H9 (cell line): ENCODE results near the gene PIGM. TPM values are rescaled to one million over a fixed set of nuclear protein-coding genes. Genes with fewer than 3 reads are reported as not detected.
"Not testable (repeated sequence)": the region's sequence is repeated elsewhere in the genome, so short reads cannot be mapped to it uniquely, and the experiment has no call there.

ENCODE experiments used
- DNase-seq: peaks from one replicate; pipeline ENCODE4 v3.0.0-alpha.2; 2017
- H2AFZ ChIP-seq: one replicate; pipeline ENCODE4 v1.6.1; 2013; ENCODE audit warnings: mild to moderate bottlenecking, low read length, control low read depth, moderate library complexity
- H2AK5ac ChIP-seq: 2 replicates; pipeline ENCODE4 v1.6.1; 2013; ENCODE audit warnings: low read length, control low read depth, mixed read lengths; ENCODE audit not compliant: insufficient read length
- H2BK120ac ChIP-seq: one replicate; pipeline ENCODE4 v1.6.1; 2013; ENCODE audit warnings: low read depth, mild to moderate bottlenecking, low read length, control low read depth, inconsistent platforms; ENCODE audit not compliant: poor library complexity, severe bottlenecking
- H2BK12ac ChIP-seq: 2 replicates; pipeline ENCODE4 v1.6.1; 2013; ENCODE audit warnings: low read length, control low read depth, mixed read lengths, low read depth; ENCODE audit not compliant: insufficient read length
- H2BK15ac ChIP-seq: 2 replicates; pipeline ENCODE4 v1.6.1; 2013; ENCODE audit warnings: low read depth, low read length, control low read depth
- H2BK20ac ChIP-seq: one replicate; pipeline ENCODE4 v1.6.1; 2013; ENCODE audit warnings: low read depth, mild to moderate bottlenecking, low read length, control low read depth, inconsistent platforms; ENCODE audit not compliant: poor library complexity, severe bottlenecking
- H2BK5ac ChIP-seq: 2 replicates; pipeline ENCODE4 v1.6.1; 2013; ENCODE audit warnings: low read length, control low read depth, mixed read lengths; ENCODE audit not compliant: insufficient read length
- H3K14ac ChIP-seq: 2 replicates; pipeline ENCODE4 v1.6.1; 2013; ENCODE audit warnings: low read length, control low read depth; ENCODE audit not compliant: insufficient read depth
- H3K18ac ChIP-seq: 2 replicates; pipeline ENCODE4 v1.6.1; 2013; ENCODE audit warnings: low read depth, mild to moderate bottlenecking, mixed read lengths, low read length, control low read depth; ENCODE audit not compliant: insufficient read length
- H3K23ac ChIP-seq: 2 replicates; pipeline ENCODE4 v1.6.1; 2013; ENCODE audit warnings: low read length, control low read depth, mixed read lengths, low read depth; ENCODE audit not compliant: insufficient read length
- H3K23me2 ChIP-seq: 2 replicates; pipeline ENCODE4 v1.6.1; 2013; ENCODE audit warnings: low read depth, mild to moderate bottlenecking, mixed read lengths, low read length, control low read depth; ENCODE audit not compliant: insufficient read length, poor library complexity, severe bottlenecking
- H3K27ac ChIP-seq: 2 replicates; pipeline ENCODE4 v1.5.1; 2013; ENCODE audit warnings: low read length, control low read depth, mixed read lengths, low read depth; ENCODE audit not compliant: insufficient read length
- H3K27me3 ChIP-seq: 2 replicates; pipeline ENCODE4 v1.6.1; 2013; ENCODE audit warnings: low read length, control low read depth, inconsistent platforms; ENCODE audit not compliant: insufficient read depth
- H3K4ac ChIP-seq: 2 replicates; pipeline ENCODE4 v1.6.1; 2013; ENCODE audit warnings: low read depth, mild to moderate bottlenecking, control low read depth, inconsistent platforms, low read length, moderate library complexity
- H3K4me1 ChIP-seq: 2 replicates; pipeline ENCODE4 v1.6.1; 2013; ENCODE audit warnings: low read length, control low read depth, inconsistent platforms; ENCODE audit not compliant: insufficient read depth
- H3K4me2 ChIP-seq: 2 replicates; pipeline ENCODE4 v1.6.1; 2013; ENCODE audit warnings: low read length, control low read depth, mixed read lengths; ENCODE audit not compliant: insufficient read length, insufficient read depth
- H3K56ac ChIP-seq: 2 replicates; pipeline ENCODE4 v1.6.1; 2013; ENCODE audit warnings: low read depth, mild to moderate bottlenecking, mixed read lengths, low read length, control low read depth; ENCODE audit not compliant: insufficient read length
- H3K79me1 ChIP-seq: 2 replicates; pipeline ENCODE4 v1.6.1; 2013; ENCODE audit warnings: low read depth, mild to moderate bottlenecking, moderate library complexity, low read length, control low read depth, inconsistent platforms; ENCODE audit not compliant: insufficient read depth, poor library complexity, severe bottlenecking
- H3K79me2 ChIP-seq: 2 replicates; pipeline ENCODE4 v1.6.1; 2013; ENCODE audit warnings: low read length, control low read depth, inconsistent platforms; ENCODE audit not compliant: insufficient read depth
- H3K9ac ChIP-seq: 2 replicates; pipeline ENCODE4 v1.6.1; 2013; ENCODE audit warnings: low read length, control low read depth, mixed read lengths; ENCODE audit not compliant: insufficient read length; ENCODE audit errors: extremely low read depth
- H3K9me3 ChIP-seq: one replicate; pipeline ENCODE4 v1.6.1; 2013; ENCODE audit warnings: low read depth, low read length, inconsistent platforms; ENCODE audit not compliant: control insufficient read depth
- H3T11ph ChIP-seq: one replicate; pipeline ENCODE4 v1.6.1; 2013; ENCODE audit warnings: mild to moderate bottlenecking, low read length, control low read depth, inconsistent platforms
- H4K20me1 ChIP-seq: one replicate; pipeline ENCODE4 v1.6.1; 2013; ENCODE audit not compliant: control insufficient read depth, insufficient read length, insufficient read depth
- H4K5ac ChIP-seq: 2 replicates; pipeline ENCODE4 v1.6.1; 2013; ENCODE audit warnings: low read depth, mild to moderate bottlenecking, mixed read lengths, low read length, control low read depth; ENCODE audit not compliant: insufficient read length
- H4K8ac ChIP-seq: replicated peaks from 2 replicates; pipeline ENCODE4 v1.6.1; 2013; ENCODE audit warnings: low read length, control low read depth, mixed read lengths, low read depth; ENCODE audit not compliant: insufficient read length
- H4K91ac ChIP-seq: 2 replicates; pipeline ENCODE4 v1.6.1; 2013; ENCODE audit warnings: low read depth, mild to moderate bottlenecking, moderate library complexity, mixed read lengths, low read length, control low read depth; ENCODE audit not compliant: insufficient read length
- H3K27ac Mint-ChIP-seq, 3 experiments: 2 replicates in 2 of 3; 3 replicates in 1 of 3; pipeline ENCODE4 v1.8.0; 2020 to 2021; ENCODE audit warnings: mixed read lengths in 3 of 3, mild to moderate bottlenecking in 1 of 3, moderate library complexity in 1 of 3
- H3K27me3 Mint-ChIP-seq: 2 replicates; pipeline ENCODE4 v1.8.0; 2021; ENCODE audit warnings: low read depth, mild to moderate bottlenecking, moderate library complexity, mixed read lengths
- H3K36me3 Mint-ChIP-seq, 3 experiments: 2 replicates in 2 of 3; 3 replicates in 1 of 3; pipeline ENCODE4 v1.8.0; 2020 to 2021; ENCODE audit warnings: low read depth in 3 of 3, mixed read lengths in 3 of 3; ENCODE audit not compliant: insufficient read depth in 1 of 3
- H3K4me1 Mint-ChIP-seq, 2 experiments: 2 replicates each; pipeline ENCODE4 v1.8.0; 2020; ENCODE audit warnings: mixed read lengths in 2 of 2
- H3K4me3 Mint-ChIP-seq, 2 experiments: 2 replicates in 1 of 2; 3 replicates in 1 of 2; pipeline ENCODE4 v1.8.0; 2020 to 2021; ENCODE audit warnings: mild to moderate bottlenecking in 2 of 2, mixed read lengths in 2 of 2, moderate library complexity in 1 of 2
- H3K9me3 Mint-ChIP-seq, 2 experiments: 2 replicates in 1 of 2; 3 replicates in 1 of 2; pipeline ENCODE4 v1.8.0; 2020; ENCODE audit warnings: mild to moderate bottlenecking in 2 of 2, mixed read lengths in 2 of 2, moderate library complexity in 1 of 2
- WGBS: extraction: QIAGEN DNeasy Blood & Tissue Kit; methylation state at CpG from one replicate; pipeline ENCODE4 v1.1.7; 2013; ENCODE audit warnings: missing lambda C conversion rate, low lambda C conversion rate, mixed read lengths; ENCODE audit not compliant: insufficient read length; ENCODE audit errors: extremely low coverage; 5-methylcytosine and 5-hydroxymethylcytosine counted together
- total RNA-seq: library from RNA; stranded (reverse); gene quantifications from 2 replicates; pipeline ENCODE4 v1.2.1, GENCODE V29; 2021
- TF ChIP-seq, protein P1 (sequence below): fragments of 200-600 bp; sonication (generic); conservative IDR thresholded peaks from 3 replicates; pipeline ENCODE4 v1.8.0; 2021; ENCODE audit warnings: antibody characterized with exemption, mild to moderate bottlenecking

The PIGM gene
- total RNA-seq, 1 experiment from 2014 or later, result 5.9 TPM

DNA sequence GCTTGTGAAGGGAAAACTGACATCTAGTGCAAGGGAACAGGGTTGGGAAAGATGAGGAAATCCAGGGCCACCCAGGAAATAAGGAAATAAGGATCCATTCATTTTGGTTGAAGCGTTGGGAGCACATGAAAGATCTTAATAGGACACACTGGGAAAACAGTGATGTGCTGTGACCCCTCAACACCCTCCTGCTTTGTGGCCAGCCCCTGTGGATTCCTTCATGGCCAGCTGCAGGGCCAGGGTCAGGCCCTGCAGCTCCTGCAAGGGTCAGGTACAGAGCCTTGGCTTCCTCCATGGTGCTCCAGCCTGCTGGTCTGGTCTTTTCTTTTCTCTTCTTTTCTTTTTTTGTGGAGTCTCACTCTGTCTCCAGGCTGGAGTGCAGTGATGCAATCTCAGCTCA lies 18.8 kb upstream of the PIGM start:
- Histone ChIP-seq H3K56ac (no peak overlapping the region), H2BK120ac (no peak overlapping the region), H3K4me2 (no peak overlapping the region), H3K27ac (no peak overlapping the region), H2BK5ac (no peak overlapping the region), H3K79me1 (no peaks in the 10 kb centered on the region), H2BK20ac (no peak overlapping the region), H3K23me2 (no peaks in the 10 kb centered on the region), H4K91ac (no peak overlapping the region), H4K20me1 (no peaks in the 10 kb centered on the region), H3K4ac (no peak overlapping the region), H3T11ph (no peak overlapping the region), H3K79me2 (no peaks in the 10 kb centered on the region), H3K18ac (no peak overlapping the region), H3K9ac (no peak overlapping the region), H2BK12ac (no peak overlapping the region), H4K5ac (no peak overlapping the region), H2AK5ac (no peak overlapping the region), H3K27me3 (no peaks in the 10 kb centered on the region), H3K4me1 (peaks cover 6% of the 10 kb centered on the region; the same call in 1 of the 2 replicates), H3K9me3 (no peaks in the 10 kb centered on the region), H2BK15ac (no peak overlapping the region), H3K14ac (no peak overlapping the region), H3K23ac (no peak overlapping the region), H4K8ac (no peak overlapping the region), H2AFZ (no peak overlapping the region)
- no peak overlapping the region for H3K4me3 Mint-ChIP-seq
- H3K4me1 Mint-ChIP-seq, result peaks cover 28 to 39% of the 10 kb centered on the region in 2 experiments
- TF ChIP-seq, protein P1, sequence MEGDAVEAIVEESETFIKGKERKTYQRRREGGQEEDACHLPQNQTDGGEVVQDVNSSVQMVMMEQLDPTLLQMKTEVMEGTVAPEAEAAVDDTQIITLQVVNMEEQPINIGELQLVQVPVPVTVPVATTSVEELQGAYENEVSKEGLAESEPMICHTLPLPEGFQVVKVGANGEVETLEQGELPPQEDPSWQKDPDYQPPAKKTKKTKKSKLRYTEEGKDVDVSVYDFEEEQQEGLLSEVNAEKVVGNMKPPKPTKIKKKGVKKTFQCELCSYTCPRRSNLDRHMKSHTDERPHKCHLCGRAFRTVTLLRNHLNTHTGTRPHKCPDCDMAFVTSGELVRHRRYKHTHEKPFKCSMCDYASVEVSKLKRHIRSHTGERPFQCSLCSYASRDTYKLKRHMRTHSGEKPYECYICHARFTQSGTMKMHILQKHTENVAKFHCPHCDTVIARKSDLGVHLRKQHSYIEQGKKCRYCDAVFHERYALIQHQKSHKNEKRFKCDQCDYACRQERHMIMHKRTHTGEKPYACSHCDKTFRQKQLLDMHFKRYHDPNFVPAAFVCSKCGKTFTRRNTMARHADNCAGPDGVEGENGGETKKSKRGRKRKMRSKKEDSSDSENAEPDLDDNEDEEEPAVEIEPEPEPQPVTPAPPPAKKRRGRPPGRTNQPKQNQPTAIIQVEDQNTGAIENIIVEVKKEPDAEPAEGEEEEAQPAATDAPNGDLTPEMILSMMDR, result no peak
- DNase-seq, result no peak
- no peaks in the 10 kb centered on the region for H3K36me3 Mint-ChIP-seq
- WGBS, result no CpG with 5 or more reads among the region's 1 CpG
- H3K9me3 Mint-ChIP-seq, result no peaks in the 10 kb centered on the region
- H3K27ac Mint-ChIP-seq, result no peak overlapping the region
- peaks cover 28% of the 10 kb centered on the region for H3K27me3 Mint-ChIP-seq

DNA sequence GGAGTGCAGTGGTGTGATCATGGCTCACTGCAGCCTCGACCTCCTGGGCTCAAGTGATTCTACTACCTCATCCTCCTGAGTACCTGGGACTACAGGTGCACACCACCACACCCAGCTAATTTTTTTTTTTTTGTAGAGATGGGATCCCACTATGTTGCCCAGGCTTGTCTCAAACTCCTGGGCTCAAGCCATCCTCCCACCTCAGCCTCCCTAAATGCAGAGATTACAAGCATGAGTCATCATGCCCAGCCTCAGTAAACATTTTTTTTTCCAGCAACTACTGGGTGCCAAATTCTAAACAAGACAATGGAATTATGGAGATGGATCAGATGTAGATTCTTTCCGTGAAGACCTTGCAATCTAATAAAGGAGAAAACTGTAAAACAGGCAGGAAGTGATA lies 18.4 kb upstream of the PIGM start:
- not testable (repeated sequence) for H3K4me3 Mint-ChIP-seq

More for the DNA sequence above, 18.4 kb upstream of the PIGM start:
- H2BK15ac ChIP-seq, H2AK5ac ChIP-seq, H3T11ph ChIP-seq, H3K23ac ChIP-seq, H3K9me3 ChIP-seq, H3K79me1 ChIP-seq, H3K27me3 ChIP-seq, H2BK120ac ChIP-seq, DNase-seq, H4K5ac ChIP-seq, H2BK20ac ChIP-seq, H4K8ac ChIP-seq, H2BK12ac ChIP-seq, H3K27ac ChIP-seq, H3K36me3 Mint-ChIP-seq, H3K4ac ChIP-seq, H4K20me1 ChIP-seq, H3K27ac Mint-ChIP-seq, H3K9me3 Mint-ChIP-seq, H3K9ac ChIP-seq, H3K14ac ChIP-seq, H3K4me1 ChIP-seq, H3K56ac ChIP-seq, H3K79me2 ChIP-seq, H4K91ac ChIP-seq, H3K18ac ChIP-seq, H3K23me2 ChIP-seq, H3K4me2 ChIP-seq, H2AFZ ChIP-seq, H2BK5ac ChIP-seq: not testable (repeated sequence)
- peaks cover 25% of the 10 kb centered on the region for H3K27me3 Mint-ChIP-seq
- H3K4me1 Mint-ChIP-seq, result peaks cover 28 to 39% of the 10 kb centered on the region in 2 experiments
- WGBS, result no CpG with 5 or more reads among the region's 2 CpGs
